Hepatocyte (in vitro differentiated cells): ENCODE measurements around the gene PLEKHG7.

ENCODE experiments used
- CTCF ChIP-seq: fragments of 200-600 bp; sonication (generic); IDR thresholded peaks from 2 replicates; pipeline ENCODE4 v1.5.1; 2016; ENCODE audit warnings: antibody characterized with exemption, mild to moderate bottlenecking; ENCODE audit not compliant: poor library complexity
- EZH2 ChIP-seq: fragments of 200-600 bp; sonication (generic); IDR thresholded peaks from 2 replicates; pipeline ENCODE4 v1.6.1; 2016; ENCODE audit warnings: antibody characterized with exemption, mild to moderate bottlenecking, borderline replicate concordance

GRCh38 chr12:92732716-92733115, 29.9 kb downstream of the PLEKHG7 start:
- TF ChIP-seq CTCF: no peak
- TF ChIP-seq EZH2: no peak
